Transverse colon (tissue), 4 donors: ENCODE data around the gene SLC16A1. TPM values are rescaled to one million over a fixed set of nuclear protein-coding genes. Genes with fewer than 3 reads are reported as not detected.

Experiments used
- DNase-seq: peaks from one replicate; pipeline ENCODE4 v3.0.0-alpha.2; 2019
- H3K27ac ChIP-seq, 4 donors: fragments of 200-600 bp; sonication (generic); 2 replicates each; pipeline ENCODE4 v1.5.1; 2016 to 2018; ENCODE audit warnings: inconsistent platforms in 4 of 4
- H3K27me3 ChIP-seq: fragments of 200-600 bp; sonication (generic); 2 replicates; pipeline ENCODE4 v1.5.1; 2017; ENCODE audit warnings: inconsistent platforms
- H3K36me3 ChIP-seq, 4 donors: fragments of 200-600 bp; sonication (generic); 2 replicates each; pipeline ENCODE4 v1.5.1; 2017 to 2019; ENCODE audit warnings: inconsistent platforms in 4 of 4
- H3K4me1 ChIP-seq, 4 donors: fragments of 200-600 bp; sonication (generic); 2 replicates each; pipeline ENCODE4 v1.5.1; 2017 to 2020; ENCODE audit warnings: inconsistent platforms in 4 of 4
- H3K4me3 ChIP-seq, 4 donors: fragments of 200-600 bp; sonication (generic); 1 replicate in 1 of 4; 2 replicates in 3 of 4; pipeline versions ENCODE4 v1.5.1 to v1.6.1; 2017 to 2019; ENCODE audit warnings: inconsistent platforms in 4 of 4
- H3K9me3 ChIP-seq, 2 donors: fragments of 200-600 bp; sonication (generic); 2 replicates each; pipeline ENCODE4 v1.5.1; 2017 to 2019; ENCODE audit warnings: inconsistent platforms in 2 of 2
- EP300 ChIP-seq: sonication (generic); formaldehyde crosslinking; IDR thresholded peaks from one replicate; pipeline ENCODE4 v1.6.1; 2017; ENCODE audit warnings: antibody characterized with exemption, low read depth
- POLR2A ChIP-seq: fragments of 450-650 bp; IDR thresholded peaks from one replicate; pipeline ENCODE4 v1.6.1; 2016; ENCODE audit warnings: antibody characterized with exemption, mild to moderate bottlenecking, moderate library complexity
- POLR2AphosphoS5 ChIP-seq, 3 donors: sonication (generic); formaldehyde crosslinking; IDR thresholded peaks; one replicate each; pipeline ENCODE4 v1.6.1; 2016; ENCODE audit warnings: antibody characterized with exemption in 3 of 3
- WGBS, 2 donors: methylation state at CpG; one replicate each; pipeline ENCODE4 v1.1.5; 2018; ENCODE audit warnings: low coverage in 1 of 2; 5-methylcytosine and 5-hydroxymethylcytosine counted together
- in situ Hi-C, 4 donors: fragments of 200-750 bp; cut with MboI; loops; one replicate each; pipeline versions ENCODE4 v1.15.0 to v1.15.1; 2017; ENCODE audit warnings: low sequenced_read_pairs in 3 of 4, low pct_ligation_motif_present in 1 of 4, low pct_unique_long_range_greater_than_20kb in 1 of 4
- intact Hi-C: fragments of 100-400 bp; cut with DNase I; formaldehyde crosslinking; loops from one replicate; pipeline ENCODE4 v1.15.1; 2023; ENCODE audit warnings: low total_unique reads
- total RNA-seq, 4 donors: library from RNA; depleted of rRNA; stranded (reverse); fragments of >200 nt; gene quantifications; one replicate each; pipeline ENCODE4 v1.1.0, GENCODE V29; 2016
- TF ChIP-seq, protein P1 (sequence below), 5 experiments: fragments of 200-600 bp in 3 of 5; fragments of 450-650 bp in 2 of 5; sonication (generic) in 3 of 5; IDR thresholded peaks; 1 replicate in 2 of 5; 2 replicates in 3 of 5; pipeline ENCODE4 v1.5.1; 2016 to 2017; ENCODE audit warnings: antibody characterized with exemption in 5 of 5, inconsistent platforms in 3 of 5, mild to moderate bottlenecking in 2 of 5, moderate library complexity in 1 of 5

The SLC16A1 gene
- total RNA-seq, 4 donors from 2014 or later = 21.5 to 177 (median 109) TPM

GRCh38 chr1:112923959-112924349 lies 32.0 kb downstream of the SLC16A1 start:
- H3K36me3 ChIP-seq = peaks cover 0 to 14% (median 3%) of the 10 kb centered on the region in 4 donors
- intact Hi-C loops = no loop called here
- WGBS, 2 donors = 93 to 100% methylated on average over 2 to 12 of the region's 12 CpGs

DNA sequence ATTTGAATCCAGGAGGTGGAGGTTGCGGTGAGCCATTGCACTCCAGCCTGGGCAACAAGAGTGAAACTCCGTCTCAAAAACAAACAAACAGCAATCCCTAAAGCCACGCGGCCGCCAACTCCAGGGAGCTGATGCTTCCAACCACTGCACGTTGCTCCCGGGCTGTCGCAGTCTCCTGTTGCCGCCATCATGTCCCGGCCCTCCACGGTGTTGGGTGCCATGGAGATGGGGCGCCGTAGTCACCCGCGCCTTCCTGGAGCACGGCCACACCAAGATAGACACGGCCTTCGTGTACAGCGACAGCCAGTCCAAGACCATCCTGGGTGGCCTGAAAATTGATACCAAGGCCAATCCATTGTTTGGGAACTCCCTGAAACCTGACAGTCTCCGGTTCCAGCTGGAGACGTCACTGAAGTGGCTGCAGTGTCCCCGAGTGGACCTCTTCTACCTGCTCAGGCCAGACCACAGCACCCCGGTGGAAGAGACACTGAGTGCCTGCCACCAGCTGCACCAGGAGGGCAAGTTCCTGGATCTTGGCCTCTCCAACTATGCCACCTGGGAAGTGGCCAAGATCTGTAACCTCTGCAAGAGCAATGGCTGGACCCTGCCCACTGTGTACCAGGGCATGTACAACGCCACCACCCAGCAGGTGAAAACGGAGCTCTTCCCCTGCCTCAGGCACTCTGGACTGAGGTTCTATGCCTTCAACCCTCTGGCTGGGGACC lies 32.6 kb downstream of the SLC16A1 start:
- no peaks in the 10 kb centered on the region for H3K27me3 ChIP-seq
- TF ChIP-seq POLR2A = no peak
- TF ChIP-seq, protein P1, sequence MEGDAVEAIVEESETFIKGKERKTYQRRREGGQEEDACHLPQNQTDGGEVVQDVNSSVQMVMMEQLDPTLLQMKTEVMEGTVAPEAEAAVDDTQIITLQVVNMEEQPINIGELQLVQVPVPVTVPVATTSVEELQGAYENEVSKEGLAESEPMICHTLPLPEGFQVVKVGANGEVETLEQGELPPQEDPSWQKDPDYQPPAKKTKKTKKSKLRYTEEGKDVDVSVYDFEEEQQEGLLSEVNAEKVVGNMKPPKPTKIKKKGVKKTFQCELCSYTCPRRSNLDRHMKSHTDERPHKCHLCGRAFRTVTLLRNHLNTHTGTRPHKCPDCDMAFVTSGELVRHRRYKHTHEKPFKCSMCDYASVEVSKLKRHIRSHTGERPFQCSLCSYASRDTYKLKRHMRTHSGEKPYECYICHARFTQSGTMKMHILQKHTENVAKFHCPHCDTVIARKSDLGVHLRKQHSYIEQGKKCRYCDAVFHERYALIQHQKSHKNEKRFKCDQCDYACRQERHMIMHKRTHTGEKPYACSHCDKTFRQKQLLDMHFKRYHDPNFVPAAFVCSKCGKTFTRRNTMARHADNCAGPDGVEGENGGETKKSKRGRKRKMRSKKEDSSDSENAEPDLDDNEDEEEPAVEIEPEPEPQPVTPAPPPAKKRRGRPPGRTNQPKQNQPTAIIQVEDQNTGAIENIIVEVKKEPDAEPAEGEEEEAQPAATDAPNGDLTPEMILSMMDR (IDR thresholded peaks at IDR 0.05) = no peak
- H3K4me3 ChIP-seq = no peak overlapping the region
- intact Hi-C loops = no loop called here
- DNase-seq = no peak
- no peaks in the 10 kb centered on the region for H3K9me3 ChIP-seq
- peaks cover 0 to 14% (median 3%) of the 10 kb centered on the region in 4 donors for H3K36me3 ChIP-seq
- no peak overlapping the region for H3K27ac ChIP-seq
- 97 to 100% methylated on average over 2 to 24 of the region's 25 CpGs for WGBS, 2 donors
- no peaks in the 10 kb centered on the region for H3K4me1 ChIP-seq
- in situ Hi-C loops = no loop called here

More at GRCh38 chr1:112923959-112924349, 32.0 kb downstream of the SLC16A1 start:
- Histone ChIP-seq H3K4me3 (no peak overlapping the region), H3K4me1 (no peaks in the 10 kb centered on the region), H3K9me3 (no peaks in the 10 kb centered on the region), H3K27me3 (no peaks in the 10 kb centered on the region), H3K27ac (no peak overlapping the region)
- in situ Hi-C loops = no loop called here
- no peak for DNase-seq
- TF ChIP-seq, protein P1 (IDR thresholded peaks at IDR 0.05) = no peak
- no peak for TF ChIP-seq POLR2AphosphoS5 (IDR thresholded peaks at IDR 0.05)
- no peak for TF ChIP-seq EP300
- no peak for TF ChIP-seq POLR2A

- 85 to 99% methylated on average over 3 to 5 of the region's 5 CpGs for WGBS, 2 donors
- Histone ChIP-seq H3K27ac (no peak overlapping the region), H3K36me3 (peaks cover 0 to 6% (median 0%) of the 10 kb centered on the region in 4 donors), H3K4me3 (no peak overlapping the region), H3K9me3 (no peaks in the 10 kb centered on the region), H3K27me3 (no peaks in the 10 kb centered on the region), H3K4me1 (peaks cover 0 to 3% (median under 1%) of the 10 kb centered on the region in 4 donors)
- intact Hi-C loops = no loop called here
- DNase-seq = no peak
- no peak for TF ChIP-seq POLR2A
- TF ChIP-seq, protein P1 (IDR thresholded peaks at IDR 0.05) = no peak
- no peak for TF ChIP-seq POLR2AphosphoS5 (IDR thresholded peaks at IDR 0.05)
- TF ChIP-seq EP300 = no peak
- in situ Hi-C loops = no loop called here
Observed at GRCh38 chr1:112911506-112912220, 44.3 kb downstream of the SLC16A1 start.

- Histone ChIP-seq H3K27me3 (no peaks in the 10 kb centered on the region), H3K9me3 (no peaks in the 10 kb centered on the region), H3K4me3 (no peak overlapping the region), H3K4me1 (peaks cover 2 to 20% (median 11%) of the 10 kb centered on the region in 4 donors), H3K27ac (no peak overlapping the region), H3K36me3 (peaks cover 0 to 6% (median 0%) of the 10 kb centered on the region in 4 donors)
- no peak for DNase-seq
- 94 to 100% methylated on average over 2 of the region's 2 CpGs for WGBS, 2 donors
- TF ChIP-seq POLR2AphosphoS5 (IDR thresholded peaks at IDR 0.05) = no peak
- TF ChIP-seq, protein P1 (IDR thresholded peaks at IDR 0.05) = no peak
- no peak for TF ChIP-seq EP300
- TF ChIP-seq POLR2A = no peak
- in situ Hi-C loops = no loop called here
- intact Hi-C loops = loop anchor here (5.0 kb wide), 1 partner anchor 1287 kb away; no protein-coding TSS in a partner anchor
Observed at GRCh38 chr1:112909847-112910246, 46.1 kb downstream of the SLC16A1 start.
